ENCODE results near the gene SPDYA. TPM values are rescaled to one million over a fixed set of nuclear protein-coding genes. Genes with fewer than 3 reads are reported as not detected.

The SPDYA gene
- total and polyA plus RNA-seq, 2 donors from 2014 or later: 1.6 TPM; not detected in 1

GRCh38 chr2:28880193-28880592 is 69.6 kb downstream of the SPDYA start:
- no peaks in the 10 kb centered on the region for H3K4me1 ChIP-seq (ENCODE audit: control insufficient read depth in 2 of 3, insufficient read depth in 2 of 3, low read depth in 1 of 3, low read length in 3 of 3)
- no peak overlapping the region for H3K4me3 ChIP-seq (ENCODE audit: low read length in 3 of 3)
- H3K9me3 ChIP-seq (ENCODE audit: control insufficient read depth in 2 of 3, insufficient read depth in 1 of 3, low read length in 3 of 3): no peaks in the 10 kb centered on the region
- H3K9ac ChIP-seq (ENCODE audit: low read length in 3 of 3): no peak overlapping the region
- H3K27ac ChIP-seq (ENCODE audit: low read depth in 2 of 2, low read length in 2 of 2): no peak overlapping the region
- H3K36me3 ChIP-seq (ENCODE audit: control insufficient read depth in 2 of 3, insufficient read depth in 3 of 3, low read length in 3 of 3): no peaks in the 10 kb centered on the region
- no peak for TF ChIP-seq CTCF (IDR thresholded peaks at IDR 0.05; ENCODE audit: borderline replicate concordance, extremely low read depth, insufficient read depth)
- DNase-seq (no peak), FAIRE-seq (no peak)
- H3K27me3 ChIP-seq (ENCODE audit: control insufficient read depth, insufficient read depth, low read length): no peaks in the 10 kb centered on the region
- intact Hi-C loops (cut with DNase I): no loop called here

- H3K9ac ChIP-seq (ENCODE audit: low read length in 3 of 3): no peak overlapping the region
- H3K4me1 ChIP-seq (ENCODE audit: control insufficient read depth in 2 of 3, insufficient read depth in 2 of 3, low read depth in 1 of 3, low read length in 3 of 3): peaks cover 0 to 12% (median 0%) of the 10 kb centered on the region in 3 donors
- H3K4me3 ChIP-seq (ENCODE audit: low read length in 3 of 3): no peak overlapping the region
- no peaks in the 10 kb centered on the region for H3K27me3 ChIP-seq (ENCODE audit: control insufficient read depth, insufficient read depth, low read length)
- DNase-seq (no peak), FAIRE-seq (no peak)
- intact Hi-C loops (cut with DNase I): no loop called here
- no peak for TF ChIP-seq CTCF (IDR thresholded peaks at IDR 0.05; ENCODE audit: borderline replicate concordance, extremely low read depth, insufficient read depth)
- no peaks in the 10 kb centered on the region for H3K9me3 ChIP-seq (ENCODE audit: control insufficient read depth in 2 of 3, insufficient read depth in 1 of 3, low read length in 3 of 3)
- no peak overlapping the region for H3K27ac ChIP-seq (ENCODE audit: low read depth in 2 of 2, low read length in 2 of 2)
- H3K36me3 ChIP-seq (ENCODE audit: control insufficient read depth in 2 of 3, insufficient read depth in 3 of 3, low read length in 3 of 3): no peaks in the 10 kb centered on the region
Measured at GRCh38 chr2:28893488-28893887, 82.9 kb downstream of the SPDYA start.

GRCh38 chr2:28894470-28895188 is 84.0 kb downstream of the SPDYA start, which contains the start of gene WDR43:
Gene WDR43 (plus strand): TSS chr2:28894667. CDS start chr2:28894699, 32 bp downstream.
- no peak for FAIRE-seq
- peak within 1 kb of the TSS; percentile 69 to 86 (median 81) for H3K9ac ChIP-seq (ENCODE audit: low read length in 3 of 3)
- intact Hi-C loops (cut with DNase I): no loop called here

More at GRCh38 chr2:28894470-28895188, 84.0 kb downstream of the SPDYA start, which contains the start of gene WDR43:
- H3K9me3 ChIP-seq (ENCODE audit: control insufficient read depth in 2 of 3, insufficient read depth in 1 of 3, low read length in 3 of 3): no peaks in the 10 kb centered on the region
- peaks cover 0 to 12% (median 0%) of the 10 kb centered on the region in 3 donors for H3K4me1 ChIP-seq (ENCODE audit: control insufficient read depth in 2 of 3, insufficient read depth in 2 of 3, low read depth in 1 of 3, low read length in 3 of 3)
- peak; percentile 98 to 99 (median 99) for DNase-seq
- H3K4me3 ChIP-seq (ENCODE audit: low read length in 3 of 3): peak within 1 kb of the TSS; percentile 89 to 93 (median 92)
- peak within 1 kb of the TSS; percentile 51 to 85 for H3K27ac ChIP-seq (ENCODE audit: low read depth in 2 of 2, low read length in 2 of 2)
- no peaks in the 10 kb centered on the region for H3K27me3 ChIP-seq (ENCODE audit: control insufficient read depth, insufficient read depth, low read length)
- no peak for TF ChIP-seq CTCF (IDR thresholded peaks at IDR 0.05; ENCODE audit: borderline replicate concordance, extremely low read depth, insufficient read depth)
- no peaks in the 10 kb centered on the region for H3K36me3 ChIP-seq (ENCODE audit: control insufficient read depth in 2 of 3, insufficient read depth in 3 of 3, low read length in 3 of 3)
